ENCODE results near the gene IHH.

DNA sequence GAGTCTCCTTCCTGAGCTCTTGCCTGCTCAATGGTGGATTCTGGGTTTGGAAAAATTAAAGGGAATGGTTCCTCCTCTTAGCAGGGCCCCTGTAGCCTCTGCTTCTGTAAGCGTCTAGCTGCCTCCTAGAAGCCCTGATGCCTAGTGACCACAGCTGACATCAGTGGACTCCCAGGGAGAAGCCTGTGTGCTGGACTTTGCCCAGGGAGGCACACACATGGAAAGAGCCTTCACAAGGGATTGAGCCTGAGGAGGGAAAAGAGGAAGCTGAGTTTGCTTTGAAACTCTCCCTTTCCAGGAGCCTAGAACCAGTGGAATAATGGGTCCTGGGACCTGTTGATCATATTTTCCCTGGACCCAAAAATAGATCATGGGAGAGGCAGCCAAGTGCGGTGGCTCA lies 18.0 kb downstream of the IHH start:
- TF ChIP-seq, protein P1, sequence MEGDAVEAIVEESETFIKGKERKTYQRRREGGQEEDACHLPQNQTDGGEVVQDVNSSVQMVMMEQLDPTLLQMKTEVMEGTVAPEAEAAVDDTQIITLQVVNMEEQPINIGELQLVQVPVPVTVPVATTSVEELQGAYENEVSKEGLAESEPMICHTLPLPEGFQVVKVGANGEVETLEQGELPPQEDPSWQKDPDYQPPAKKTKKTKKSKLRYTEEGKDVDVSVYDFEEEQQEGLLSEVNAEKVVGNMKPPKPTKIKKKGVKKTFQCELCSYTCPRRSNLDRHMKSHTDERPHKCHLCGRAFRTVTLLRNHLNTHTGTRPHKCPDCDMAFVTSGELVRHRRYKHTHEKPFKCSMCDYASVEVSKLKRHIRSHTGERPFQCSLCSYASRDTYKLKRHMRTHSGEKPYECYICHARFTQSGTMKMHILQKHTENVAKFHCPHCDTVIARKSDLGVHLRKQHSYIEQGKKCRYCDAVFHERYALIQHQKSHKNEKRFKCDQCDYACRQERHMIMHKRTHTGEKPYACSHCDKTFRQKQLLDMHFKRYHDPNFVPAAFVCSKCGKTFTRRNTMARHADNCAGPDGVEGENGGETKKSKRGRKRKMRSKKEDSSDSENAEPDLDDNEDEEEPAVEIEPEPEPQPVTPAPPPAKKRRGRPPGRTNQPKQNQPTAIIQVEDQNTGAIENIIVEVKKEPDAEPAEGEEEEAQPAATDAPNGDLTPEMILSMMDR (IDR thresholded peaks at IDR 0.05): no peak
- TF ChIP-seq POLR2A (IDR thresholded peaks at IDR 0.05): no peak

Data from esophagus squamous epithelium (tissue), 4 donors.